ENCODE results near the gene ERGIC2.
"Not testable (repeated sequence)": the region's sequence is repeated elsewhere in the genome, so short reads cannot be mapped to it uniquely, and the experiment has no call there.

ERGIC2 gene

DNA sequence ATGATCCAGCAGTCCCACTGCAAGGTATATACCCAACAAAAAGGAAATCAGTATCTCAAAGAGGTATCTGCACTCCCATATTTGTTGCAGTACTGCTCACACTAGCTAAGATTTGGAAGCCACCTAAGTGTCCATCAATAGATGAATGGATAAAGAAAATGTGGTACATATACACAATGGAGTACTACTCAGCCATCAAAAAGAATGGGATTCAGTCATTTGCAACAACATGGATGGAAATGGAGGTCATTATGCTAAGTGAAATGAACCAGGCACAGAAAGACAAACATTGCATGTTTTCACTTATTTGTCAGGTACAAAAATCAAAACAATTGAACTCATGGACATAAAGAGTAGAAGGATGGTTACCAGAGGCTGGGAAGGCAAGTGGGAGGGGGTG lies 90.5 kb downstream of the ERGIC2 start:
- DNase-seq, result not testable (repeated sequence)

GRCh38 chr12:29288031-29288430 lies 92.9 kb downstream of the ERGIC2 start:
- no peak for DNase-seq

GRCh38 chr12:29287622-29288021 lies 93.3 kb downstream of the ERGIC2 start:
- DNase-seq, result no peak
